HG03520 (cell line): ENCODE measurements around the gene EFCC1.
"Not testable (repeated sequence)": the region's sequence is repeated elsewhere in the genome, so short reads cannot be mapped to it uniquely, and the experiment has no call there.

Source experiments
- ATAC-seq: cut with Tn5 transposase; IDR thresholded peaks from one replicate; pipeline ENCODE4 v1.9.1; 2021; ENCODE audit warnings: mild to moderate bottlenecking, moderate library complexity; ENCODE audit not compliant: unreplicated experiment

The EFCC1 gene

DNA sequence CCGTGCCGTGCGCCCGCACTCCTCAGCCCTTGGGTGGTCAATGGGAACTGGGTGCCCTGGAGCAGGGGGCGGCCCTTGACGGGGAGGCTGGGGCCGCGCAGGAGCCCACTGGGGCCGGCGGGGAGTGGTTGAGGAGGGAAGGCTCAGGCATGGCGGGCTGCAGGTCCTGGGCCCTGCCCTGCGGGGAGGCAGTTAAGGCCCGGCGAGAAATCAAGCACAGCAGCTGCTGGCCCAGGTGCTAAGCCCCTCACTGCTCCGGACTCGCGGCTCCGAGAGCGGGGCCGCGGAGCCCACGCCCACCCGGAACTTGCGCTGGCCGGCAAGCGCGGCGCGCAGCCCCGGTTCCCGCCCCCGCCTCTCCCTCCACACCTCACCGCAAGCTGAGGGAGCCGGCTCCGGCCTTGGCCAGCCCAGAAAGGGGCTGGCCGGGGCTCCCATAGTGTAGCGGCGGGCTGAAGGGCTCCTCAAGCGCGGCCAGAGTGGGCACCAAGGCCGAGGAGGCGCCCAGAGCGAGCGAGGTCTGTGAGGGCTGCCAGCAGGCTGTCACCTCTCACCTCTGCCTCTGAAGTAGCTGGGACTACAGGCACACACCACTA is 67.3 kb downstream of the EFCC1 start:
- no peak for ATAC-seq

DNA sequence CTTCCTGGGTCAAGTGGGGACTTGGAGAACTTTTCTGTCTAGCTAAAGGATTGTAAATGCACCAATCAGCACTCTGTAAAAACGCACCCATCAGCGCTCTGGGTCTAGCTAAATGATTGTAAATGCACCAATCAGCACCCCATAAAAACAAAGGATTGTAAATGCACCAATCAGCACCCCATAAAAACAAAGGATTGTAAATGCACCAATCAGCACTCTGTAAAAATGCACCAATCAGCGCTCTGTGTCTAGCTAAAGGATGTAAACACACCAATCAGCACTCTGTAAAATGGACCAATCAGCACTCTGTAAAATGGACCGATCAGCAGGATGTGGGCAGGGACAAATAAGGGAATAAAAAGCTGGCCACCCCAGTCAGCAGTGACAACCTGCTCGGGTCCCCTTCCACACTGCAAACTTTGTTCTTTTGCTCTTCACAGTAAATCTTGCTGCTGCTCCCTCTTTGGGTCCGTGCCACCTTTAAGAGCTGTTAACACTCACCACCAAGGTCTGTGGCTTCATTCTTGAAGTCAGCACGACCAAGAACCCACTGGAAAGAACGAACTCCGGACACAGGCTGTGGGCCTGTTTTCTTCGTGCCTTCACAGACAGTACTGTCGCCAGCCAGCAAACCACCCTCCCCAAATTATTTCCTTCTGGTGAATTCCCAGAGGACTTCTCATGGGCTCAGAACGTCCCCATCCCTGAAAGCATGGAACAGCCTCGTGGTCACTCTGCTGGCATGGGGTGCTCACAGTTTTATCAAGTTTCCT is 68.4 kb downstream of the EFCC1 start:
- ATAC-seq, result not testable (repeated sequence)

DNA sequence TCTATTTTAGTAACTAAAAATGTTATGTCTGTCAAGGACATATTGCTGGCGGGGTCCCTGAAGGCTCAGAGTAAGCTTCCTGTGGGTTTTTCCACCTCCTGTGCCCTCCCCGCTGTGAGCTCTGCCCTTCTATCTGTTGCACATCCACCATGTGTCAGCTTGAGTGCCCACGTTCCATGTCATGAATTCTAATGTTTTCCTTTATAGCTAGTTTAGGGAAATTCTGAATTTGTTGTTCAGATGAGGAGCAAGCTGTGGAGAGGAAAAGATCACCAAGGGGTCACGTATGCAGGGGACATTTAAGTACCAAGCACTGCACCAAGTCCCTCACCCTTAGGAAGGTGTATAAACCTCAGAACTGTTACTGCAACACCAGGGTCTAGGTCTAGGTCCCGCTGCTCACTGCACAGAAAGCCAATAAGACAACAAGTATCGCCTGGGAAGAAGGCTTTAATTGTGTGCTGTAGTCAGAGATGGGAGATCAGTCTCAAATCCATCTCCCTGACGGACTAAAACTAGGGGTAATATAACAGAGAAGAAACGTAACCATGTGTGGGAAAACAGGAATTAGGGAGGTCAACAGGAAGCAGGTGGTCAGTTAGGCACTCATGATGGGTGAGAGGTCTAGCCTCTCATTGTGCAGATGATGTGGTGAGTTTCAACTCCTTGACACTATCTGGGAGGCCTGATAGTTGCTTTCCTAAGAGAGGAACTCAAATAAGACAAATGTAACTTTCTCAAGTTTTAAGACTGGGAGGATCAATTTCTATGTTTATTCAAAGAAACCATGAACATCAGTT is 69.2 kb downstream of the EFCC1 start:
- no peak for ATAC-seq

DNA sequence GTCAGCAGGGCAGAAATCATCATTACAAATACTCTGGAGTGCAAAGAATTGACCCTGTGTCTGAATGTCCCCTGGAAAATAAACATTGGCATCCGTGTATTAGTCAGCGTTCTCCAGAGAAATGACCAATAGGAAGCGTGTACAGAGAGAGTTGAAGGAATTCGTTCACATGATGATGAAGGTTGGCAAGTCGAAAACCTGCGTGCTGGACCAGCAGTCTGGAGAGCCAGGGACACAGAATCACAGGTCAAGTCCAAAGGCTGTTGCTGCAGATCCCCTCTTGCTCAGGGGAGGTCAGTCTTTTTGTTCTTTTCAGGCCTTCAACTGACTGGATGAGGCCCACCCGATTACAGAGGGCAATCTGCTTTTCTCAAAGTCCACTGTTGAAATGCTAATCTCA is 76.1 kb downstream of the EFCC1 start:
- no peak for ATAC-seq

DNA sequence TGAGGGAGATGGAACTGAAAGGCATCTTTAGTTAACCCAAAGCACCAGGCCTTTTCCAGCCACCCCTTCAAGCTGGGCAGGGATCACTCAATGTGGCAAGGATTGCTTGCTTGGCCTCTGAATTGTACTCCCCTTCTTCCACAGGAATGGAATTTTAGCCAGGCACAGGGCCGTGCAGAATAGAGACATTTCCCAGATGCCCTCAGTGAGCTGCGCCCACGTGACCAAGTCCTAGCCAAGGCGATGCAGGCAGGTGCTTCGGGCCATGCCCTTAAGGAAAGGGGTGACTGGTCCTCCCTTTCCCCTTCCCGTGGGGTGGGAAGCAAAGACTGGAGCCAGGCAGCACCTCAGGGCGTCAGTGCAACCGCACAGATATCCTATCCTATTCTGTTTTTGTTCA is 77.4 kb downstream of the EFCC1 start:
- ATAC-seq, result no peak

DNA sequence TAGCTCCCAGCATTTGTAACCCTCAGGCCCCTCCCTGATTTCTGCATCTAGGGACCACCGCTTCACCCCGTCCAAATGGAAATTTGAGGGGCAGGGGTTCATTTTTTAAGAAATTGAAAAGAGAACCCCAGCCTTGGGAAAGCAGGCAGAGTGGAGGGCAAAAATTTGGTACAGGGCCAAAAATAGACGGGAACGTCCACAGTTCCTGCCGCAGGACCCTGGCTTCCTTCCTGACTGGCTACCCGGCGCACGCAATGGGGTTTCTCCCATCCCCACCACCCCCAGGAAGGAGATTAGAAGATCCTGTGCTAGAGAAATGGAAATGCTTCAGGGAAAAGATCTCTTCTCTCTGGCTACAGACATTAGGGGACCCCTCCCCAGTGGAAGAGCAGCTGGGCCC is 80.4 kb downstream of the EFCC1 start:
- ATAC-seq, result no peak

DNA sequence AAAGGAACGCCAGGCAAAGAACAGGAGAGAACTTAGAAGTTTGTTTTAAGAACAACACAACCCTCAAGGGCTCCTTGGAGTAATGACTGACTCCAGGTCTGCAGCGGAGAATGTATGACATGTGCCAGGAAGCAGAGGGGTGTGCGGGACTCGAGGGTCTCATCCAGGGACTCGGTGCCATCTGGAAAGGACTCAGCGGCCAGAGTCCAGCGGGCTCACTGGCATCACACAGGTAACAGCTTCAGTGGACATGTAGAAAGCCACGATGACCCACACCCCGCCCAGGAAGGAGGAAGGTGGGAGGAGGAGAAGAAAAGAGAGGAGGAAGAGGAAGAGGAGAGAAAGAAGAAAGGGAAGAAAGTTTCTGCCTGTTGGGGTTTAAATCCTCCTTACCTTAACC is 80.9 kb downstream of the EFCC1 start:
- no peak for ATAC-seq

DNA sequence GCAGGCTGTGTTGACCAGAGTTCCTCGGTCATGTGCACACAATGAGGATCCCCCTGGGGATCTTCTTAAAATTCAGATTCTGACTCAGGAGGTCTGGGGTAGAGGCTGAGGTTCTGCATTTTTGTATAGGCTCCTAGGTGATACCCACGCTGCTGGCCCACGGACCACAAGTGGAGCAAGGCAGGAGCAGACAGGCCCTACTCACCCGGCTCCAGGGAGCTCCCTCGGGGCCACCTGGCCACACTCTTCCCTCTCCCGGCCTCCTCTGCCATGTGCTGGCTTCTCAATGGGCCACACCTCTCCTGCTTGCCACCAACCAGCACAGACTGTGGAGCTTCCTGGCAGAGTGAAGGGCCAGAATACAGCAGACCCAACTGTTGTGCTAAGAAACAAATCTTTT is 83.4 kb downstream of the EFCC1 start:
- no peak for ATAC-seq

DNA sequence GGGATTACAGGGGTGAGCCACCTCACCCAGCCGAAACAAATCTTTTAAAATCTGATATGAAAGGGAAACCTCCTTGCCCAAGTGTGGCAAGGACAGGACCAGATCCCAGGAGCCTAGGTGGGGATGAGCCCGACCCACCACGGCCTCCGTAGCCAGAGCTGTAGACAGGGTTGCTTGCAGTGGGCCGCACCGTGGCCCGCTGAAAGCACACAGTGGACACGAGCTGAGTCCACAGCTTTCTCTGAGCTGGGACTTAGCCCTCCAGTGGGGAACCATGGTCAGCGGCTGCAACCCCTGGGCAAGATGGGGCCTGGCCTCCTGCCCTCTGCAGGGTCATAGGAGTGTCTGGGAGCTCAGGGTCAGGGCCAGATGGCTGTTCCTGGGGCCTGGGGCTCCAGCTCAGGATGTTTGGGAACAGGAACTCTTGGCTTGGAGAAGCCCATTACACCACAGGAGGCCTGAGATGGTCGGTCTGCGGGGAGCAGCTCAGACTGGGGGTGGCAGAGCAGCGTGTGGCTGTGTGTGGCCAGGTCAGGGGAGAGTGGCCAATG is 84.1 kb downstream of the EFCC1 start:
- ATAC-seq, result no peak

DNA sequence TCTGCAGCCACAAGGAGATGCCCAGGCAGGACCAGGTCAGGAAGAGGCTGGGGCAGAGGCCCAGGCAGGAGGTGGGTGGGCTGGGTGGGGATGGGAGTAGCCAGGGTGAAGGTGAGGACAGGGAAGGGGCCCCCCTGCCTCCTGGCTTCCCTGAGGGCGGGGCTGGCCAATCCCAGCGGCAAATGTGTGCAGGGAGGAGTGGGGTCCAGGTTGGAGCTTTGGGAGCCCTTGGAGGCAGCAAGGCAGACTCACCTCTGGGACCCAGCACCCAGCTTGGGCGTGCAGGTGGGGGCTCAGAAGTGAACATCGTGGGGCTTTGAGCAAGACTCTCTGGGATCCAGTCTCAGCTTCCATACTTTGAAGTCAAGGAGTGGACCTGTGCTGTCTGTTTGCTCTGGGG is 84.7 kb downstream of the EFCC1 start:
- no peak for ATAC-seq

DNA sequence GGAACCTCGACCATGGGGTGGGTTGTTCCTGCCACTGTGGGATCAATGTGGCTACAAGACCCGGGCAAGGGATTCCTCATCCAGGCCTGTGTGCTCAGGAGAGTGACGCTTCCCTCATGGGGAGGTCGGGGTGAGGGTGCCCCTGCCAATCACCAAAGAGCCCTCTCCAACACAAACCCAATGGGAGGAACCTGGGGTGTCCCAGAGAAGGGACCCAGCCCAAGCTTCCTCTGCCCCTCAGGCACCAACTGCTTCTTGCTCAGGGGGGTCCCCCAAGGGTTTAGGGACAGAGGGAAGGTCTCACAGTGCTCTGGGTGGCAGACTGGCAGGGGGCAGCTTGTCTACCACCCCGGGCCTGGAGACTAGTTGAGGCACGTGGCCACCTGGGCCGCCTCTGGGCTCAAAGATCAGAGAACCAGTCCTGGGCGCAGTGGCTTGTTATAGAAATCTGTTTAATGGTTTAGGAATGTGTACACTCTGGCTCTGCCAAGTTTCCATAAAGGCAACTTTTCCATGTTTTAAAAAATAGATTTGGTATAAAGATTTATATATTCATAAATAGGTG is 86.1 kb downstream of the EFCC1 start:
- ATAC-seq, result no peak

DNA sequence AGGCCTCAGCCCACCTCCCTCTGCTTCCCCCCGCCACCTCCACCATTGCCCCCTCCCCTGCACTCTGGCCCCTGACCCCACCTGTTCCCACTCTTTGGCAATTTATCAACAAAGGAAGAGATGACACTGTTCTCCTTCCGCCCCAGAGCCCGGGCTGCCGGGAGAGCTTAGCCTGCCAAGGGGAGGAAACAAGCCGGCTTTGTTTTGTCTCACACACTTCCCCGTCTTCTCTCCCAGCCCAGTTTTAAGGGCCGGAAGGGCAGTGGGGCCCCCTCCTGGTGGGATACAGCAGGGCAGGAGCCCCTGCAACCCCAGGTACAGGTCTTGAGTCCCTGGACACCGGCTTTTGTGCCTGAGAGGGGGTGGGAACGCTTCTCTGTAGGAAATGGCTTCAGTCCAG is 86.8 kb downstream of the EFCC1 start:
- ATAC-seq, result not testable (repeated sequence)

DNA sequence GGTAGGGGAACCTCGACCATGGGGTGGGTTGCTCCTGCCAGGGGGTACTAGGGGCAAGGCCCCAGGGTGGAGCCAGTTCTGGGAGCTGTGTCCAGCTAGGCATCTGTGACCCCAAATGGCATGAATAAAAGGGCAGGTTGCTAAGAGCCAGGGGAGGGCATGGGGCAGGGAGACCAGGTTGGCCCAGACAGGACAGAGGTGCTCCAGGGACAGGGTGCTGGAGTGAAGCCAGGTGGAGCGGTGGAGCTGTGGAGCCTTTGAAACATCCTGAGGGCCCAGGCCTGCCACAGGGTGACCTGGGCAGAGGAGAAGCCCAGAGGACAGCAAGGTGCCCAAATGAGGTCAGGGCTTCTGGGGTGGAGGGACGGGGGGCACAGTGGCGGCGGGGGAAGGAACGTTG is 87.2 kb downstream of the EFCC1 start:
- ATAC-seq, result not testable (repeated sequence)
